Measurements from ENCODE around the gene TBCD.
"Not testable (repeated sequence)": the region's sequence is repeated elsewhere in the genome, so short reads cannot be mapped to it uniquely, and the experiment has no call there.

Gene TBCD

GRCh38 chr17:82940226-82941020 lies 188.6 kb downstream of the TBCD start:
- DNase-seq (ENCODE audit: low read depth in 2 of 2), result no peak

- DNase-seq (ENCODE audit: low read depth in 2 of 2), result no peak
Measured at GRCh38 chr17:82941021-82942001, 189.4 kb downstream of the TBCD start.

- DNase-seq (ENCODE audit: low read depth in 2 of 2), result no peak
Measured at GRCh38 chr17:82942166-82943130, 190.6 kb downstream of the TBCD start.

GRCh38 chr17:82943339-82943738 lies 191.5 kb downstream of the TBCD start:
- no peak for DNase-seq (ENCODE audit: low read depth in 2 of 2)

GRCh38 chr17:82943751-82944150 lies 191.9 kb downstream of the TBCD start:
- no peak for DNase-seq (ENCODE audit: low read depth in 2 of 2)

GRCh38 chr17:82944990-82945389 lies 193.1 kb downstream of the TBCD start:
- no peak for DNase-seq (ENCODE audit: low read depth in 2 of 2)

GRCh38 chr17:82946081-82946480 lies 194.2 kb downstream of the TBCD start:
- DNase-seq (ENCODE audit: low read depth in 2 of 2), result no peak

GRCh38 chr17:82947051-82947991 lies 195.5 kb downstream of the TBCD start:
- DNase-seq (ENCODE audit: low read depth in 2 of 2), result no peak

GRCh38 chr17:82948081-82948511 lies 196.2 kb downstream of the TBCD start:
- DNase-seq (ENCODE audit: low read depth in 2 of 2), result no peak

- DNase-seq (ENCODE audit: low read depth in 2 of 2), result no peak
Measured at GRCh38 chr17:82948957-82949356, 197.1 kb downstream of the TBCD start.

- DNase-seq (ENCODE audit: low read depth in 2 of 2), result no peak
Measured at GRCh38 chr17:82949361-82949760, 197.5 kb downstream of the TBCD start.

- DNase-seq (ENCODE audit: low read depth in 2 of 2), result no peak
Measured at GRCh38 chr17:82949984-82950383, 198.1 kb downstream of the TBCD start.

GRCh38 chr17:82950525-82951102 lies 198.7 kb downstream of the TBCD start:
- DNase-seq (ENCODE audit: low read depth in 2 of 2), result no peak

GRCh38 chr17:82952019-82952418 lies 200.2 kb downstream of the TBCD start:
- no peak for DNase-seq (ENCODE audit: low read depth in 2 of 2)

GRCh38 chr17:82955106-82955505 lies 203.2 kb downstream of the TBCD start:
- DNase-seq (ENCODE audit: low read depth in 2 of 2), result not testable (repeated sequence)

GRCh38 chr17:82955627-82956026 lies 203.8 kb downstream of the TBCD start:
- DNase-seq (ENCODE audit: low read depth in 2 of 2), result not testable (repeated sequence)

GRCh38 chr17:82956146-82956725 lies 204.4 kb downstream of the TBCD start:
- no peak for DNase-seq (ENCODE audit: low read depth in 2 of 2)

- DNase-seq (ENCODE audit: low read depth in 2 of 2), result no peak
Measured at GRCh38 chr17:82956726-82957468, 205.0 kb downstream of the TBCD start.

- no peak for DNase-seq (ENCODE audit: low read depth in 2 of 2)
Measured at GRCh38 chr17:82957469-82957795, 205.6 kb downstream of the TBCD start.

All from fibroblast of skin of left quadriceps (primary cell).